Breast epithelium (tissue), 4 donors: ENCODE results near the gene KLB. TPM values are rescaled to one million over a fixed set of nuclear protein-coding genes. Genes with fewer than 3 reads are reported as not detected.

Source experiments
- DNase-seq, 2 donors: peaks; one replicate each; pipeline ENCODE4 v3.0.0-alpha.2; 2019; ENCODE audit warnings: low spot score in 2 of 2
- H3K27ac ChIP-seq, 2 donors: fragments of 200-600 bp; sonication (generic) in 1 of 2; one replicate each; pipeline ENCODE4 v1.5.1; 2016 to 2019; ENCODE audit warnings: mild to moderate bottlenecking in 1 of 2
- H3K27me3 ChIP-seq, 2 donors: fragments of 200-600 bp; sonication (generic) in 1 of 2; one replicate each; pipeline versions ENCODE4 v1.5.1 to v1.6.0; 2017 to 2019; ENCODE audit warnings: control low read depth in 1 of 2, mild to moderate bottlenecking in 1 of 2
- H3K36me3 ChIP-seq: fragments of 200-600 bp; one replicate; pipeline ENCODE4 v1.5.1; 2019
- H3K4me1 ChIP-seq, 2 donors: fragments of 200-600 bp; sonication (generic); one replicate each; pipeline ENCODE4 v1.5.1; 2016 to 2019; ENCODE audit warnings: control low read depth in 1 of 2
- H3K4me3 ChIP-seq, 3 donors: fragments of 200-600 bp; sonication (generic); 1 replicate in 2 of 3; 2 replicates in 1 of 3; pipeline ENCODE4 v1.5.1; 2016 to 2019; ENCODE audit warnings: mild to moderate bottlenecking in 3 of 3, moderate library complexity in 2 of 3
- H3K9me3 ChIP-seq, 2 donors: fragments of 200-600 bp; sonication (generic) in 1 of 2; one replicate each; pipeline ENCODE4 v1.5.1; 2016 to 2019; ENCODE audit warnings: control low read depth in 1 of 2
- CTCF ChIP-seq, 3 donors: fragments of 450-650 bp; IDR thresholded peaks; one replicate each; pipeline ENCODE4 v1.5.1; 2016 to 2017; ENCODE audit warnings: antibody characterized with exemption in 3 of 3, mild to moderate bottlenecking in 3 of 3, moderate library complexity in 3 of 3
- POLR2A ChIP-seq: fragments of 450-650 bp; IDR thresholded peaks from one replicate; pipeline ENCODE4 v1.6.1; 2016; ENCODE audit warnings: antibody characterized with exemption, mild to moderate bottlenecking, moderate library complexity
- POLR2AphosphoS5 ChIP-seq, 3 donors: sonication (generic); formaldehyde crosslinking; IDR thresholded peaks; one replicate each; pipeline ENCODE4 v1.6.1; 2017; ENCODE audit warnings: antibody characterized with exemption in 3 of 3
- intact Hi-C: fragments of 100-400 bp; cut with DNase I; formaldehyde crosslinking; loops from one replicate; pipeline ENCODE4 v1.15.1; 2023; ENCODE audit warnings: low total_unique reads
- total RNA-seq, 3 donors: library from RNA; depleted of rRNA; stranded (reverse); fragments of >200 nt; gene quantifications; one replicate each; pipeline ENCODE4 v1.1.0, GENCODE V29; 2016

The KLB gene
- total RNA-seq, 3 donors from 2014 or later, result 2.0 to 23.2 (median 4.6) TPM

- Histone ChIP-seq H3K27ac (no peak overlapping the region), H3K4me3 (no peak overlapping the region), H3K27me3 (no peaks in the 10 kb centered on the region), H3K36me3 (no peaks in the 10 kb centered on the region), H3K4me1 (peaks cover 0 to under 1% of the 10 kb centered on the region in 2 donors), H3K9me3 (no peaks in the 10 kb centered on the region)
- intact Hi-C loops, result no loop called here
- DNase-seq, result no peak
- TF ChIP-seq POLR2AphosphoS5 (IDR thresholded peaks at IDR 0.05) (no peak), POLR2A (no peak), CTCF (IDR thresholded peaks at IDR 0.05) (no peak)
These were observed 44.8 kb downstream of the KLB start for GRCh38 chr4:39451423-39452023.

GRCh38 chr4:39452153-39452859 is 45.6 kb downstream of the KLB start:
- no peak overlapping the region for H3K4me3 ChIP-seq
- intact Hi-C loops, result no loop called here

GRCh38 chr4:39452860-39453587 is 46.3 kb downstream of the KLB start:
- peaks cover 0 to 9% of the 10 kb centered on the region in 2 donors for H3K4me1 ChIP-seq
- no peaks in the 10 kb centered on the region for H3K36me3 ChIP-seq
- intact Hi-C loops, result no loop called here
- DNase-seq, result no peak
- no peak overlapping the region for H3K27ac ChIP-seq
- no peaks in the 10 kb centered on the region for H3K9me3 ChIP-seq
- no peak overlapping the region for H3K4me3 ChIP-seq
- H3K27me3 ChIP-seq, result no peaks in the 10 kb centered on the region
- TF ChIP-seq POLR2A, result no peak
- no peak for TF ChIP-seq POLR2AphosphoS5 (IDR thresholded peaks at IDR 0.05)
- TF ChIP-seq CTCF (IDR thresholded peaks at IDR 0.05), result no peak

More at GRCh38 chr4:39452153-39452859, 45.6 kb downstream of the KLB start:
- Histone ChIP-seq H3K36me3 (no peaks in the 10 kb centered on the region), H3K9me3 (no peaks in the 10 kb centered on the region), H3K27ac (no peak overlapping the region), H3K4me1 (peaks cover 0 to 8% of the 10 kb centered on the region in 2 donors), H3K27me3 (no peaks in the 10 kb centered on the region)
- TF ChIP-seq POLR2AphosphoS5 (IDR thresholded peaks at IDR 0.05) (no peak), CTCF (IDR thresholded peaks at IDR 0.05) (no peak), POLR2A (no peak)
- DNase-seq, result no peak

GRCh38 chr4:39453738-39454137 is 47.0 kb downstream of the KLB start:
- no peak overlapping the region for H3K4me3 ChIP-seq
- H3K27ac ChIP-seq, result no peak overlapping the region
- no peaks in the 10 kb centered on the region for H3K27me3 ChIP-seq
- no peak for TF ChIP-seq CTCF (IDR thresholded peaks at IDR 0.05)
- TF ChIP-seq POLR2A, result no peak
- TF ChIP-seq POLR2AphosphoS5 (IDR thresholded peaks at IDR 0.05), result no peak
- peaks cover 0 to 9% of the 10 kb centered on the region in 2 donors for H3K4me1 ChIP-seq
- intact Hi-C loops, result no loop called here
- H3K36me3 ChIP-seq, result no peaks in the 10 kb centered on the region
- H3K9me3 ChIP-seq, result no peaks in the 10 kb centered on the region
- DNase-seq, result no peak

- peaks cover 0 to 9% of the 10 kb centered on the region in 2 donors for H3K4me1 ChIP-seq
- intact Hi-C loops, result no loop called here
These were observed 48.8 kb downstream of the KLB start for GRCh38 chr4:39455486-39455885.

More at GRCh38 chr4:39455486-39455885, 48.8 kb downstream of the KLB start:
- Histone ChIP-seq H3K9me3 (no peaks in the 10 kb centered on the region), H3K4me3 (no peak overlapping the region), H3K27ac (no peak overlapping the region), H3K36me3 (no peaks in the 10 kb centered on the region), H3K27me3 (no peaks in the 10 kb centered on the region)
- no peak for TF ChIP-seq POLR2A
- TF ChIP-seq CTCF (IDR thresholded peaks at IDR 0.05), result no peak
- no peak for TF ChIP-seq POLR2AphosphoS5 (IDR thresholded peaks at IDR 0.05)
- no peak for DNase-seq
